Esophagus squamous epithelium (tissue), 5 donors: ENCODE measurements around the gene SYCE3. TPM values are rescaled to one million over a fixed set of nuclear protein-coding genes. Genes with fewer than 3 reads are reported as not detected.

Experiments used
- DNase-seq: peaks from one replicate; lab custom pipeline; 2025; lab: John Stamatoyannopoulos, UW
- H3K27ac ChIP-seq, 4 donors: fragments of 200-600 bp; sonication (generic); one replicate each; pipeline ENCODE4 v1.5.1; 2016 to 2019; ENCODE audit warnings: mild to moderate bottlenecking in 1 of 4
- H3K27me3 ChIP-seq, 4 donors: fragments of 200-600 bp; sonication (generic); 1 replicate in 3 of 4; 2 replicates in 1 of 4; pipeline versions ENCODE4 v1.5.1 to v1.6.0; 2017 to 2021; ENCODE audit warnings: antibody characterized with exemption in 1 of 4
- H3K36me3 ChIP-seq, 3 donors: fragments of 200-600 bp; sonication (generic); one replicate each; pipeline ENCODE4 v1.5.1; 2016 to 2019
- H3K4me1 ChIP-seq, 3 donors: fragments of 200-600 bp; sonication (generic); one replicate each; pipeline ENCODE4 v1.5.1; 2017 to 2019
- H3K4me3 ChIP-seq, 4 donors: fragments of 200-600 bp; sonication (generic); 1 replicate in 3 of 4; 2 replicates in 1 of 4; pipeline ENCODE4 v1.5.1; 2016 to 2019; ENCODE audit warnings: mild to moderate bottlenecking in 2 of 4, moderate library complexity in 1 of 4
- H3K9me3 ChIP-seq, 3 donors: fragments of 200-600 bp; sonication (generic); one replicate each; pipeline ENCODE4 v1.5.1; 2016 to 2019
- POLR2A ChIP-seq, 4 donors: fragments of 450-650 bp; IDR thresholded peaks; one replicate each; pipeline ENCODE4 v1.6.1; 2017; ENCODE audit warnings: antibody characterized with exemption in 4 of 4, mild to moderate bottlenecking in 4 of 4, moderate library complexity in 3 of 4
- WGBS, 2 donors: methylation state at CpG; one replicate each; pipeline ENCODE4 v1.1.5; 2018; 5-methylcytosine and 5-hydroxymethylcytosine counted together
- intact Hi-C: fragments of 100-400 bp; cut with DNase I; formaldehyde crosslinking; loops from one replicate; pipeline ENCODE4 v1.15.0; 2022
- total RNA-seq, 4 donors: library from RNA; depleted of rRNA; stranded (reverse); fragments of >200 nt; gene quantifications; one replicate each; pipeline ENCODE4 v1.1.0, GENCODE V29; 2016
- TF ChIP-seq, protein P1 (sequence below), 6 experiments: fragments of 450-650 bp in 4 of 6; fragments of 200-600 bp in 2 of 6; sonication (generic) in 2 of 6; IDR thresholded peaks; one replicate each; pipeline ENCODE4 v1.5.1; 2016 to 2019; ENCODE audit warnings: antibody characterized with exemption in 6 of 6, mild to moderate bottlenecking in 4 of 6, moderate library complexity in 4 of 6
- donor health status: DM: yes; HTN: yes; CAD: no.

The SYCE3 gene
- total RNA-seq, 4 donors from 2014 or later: 1.8 TPM; not detected in 3

DNA sequence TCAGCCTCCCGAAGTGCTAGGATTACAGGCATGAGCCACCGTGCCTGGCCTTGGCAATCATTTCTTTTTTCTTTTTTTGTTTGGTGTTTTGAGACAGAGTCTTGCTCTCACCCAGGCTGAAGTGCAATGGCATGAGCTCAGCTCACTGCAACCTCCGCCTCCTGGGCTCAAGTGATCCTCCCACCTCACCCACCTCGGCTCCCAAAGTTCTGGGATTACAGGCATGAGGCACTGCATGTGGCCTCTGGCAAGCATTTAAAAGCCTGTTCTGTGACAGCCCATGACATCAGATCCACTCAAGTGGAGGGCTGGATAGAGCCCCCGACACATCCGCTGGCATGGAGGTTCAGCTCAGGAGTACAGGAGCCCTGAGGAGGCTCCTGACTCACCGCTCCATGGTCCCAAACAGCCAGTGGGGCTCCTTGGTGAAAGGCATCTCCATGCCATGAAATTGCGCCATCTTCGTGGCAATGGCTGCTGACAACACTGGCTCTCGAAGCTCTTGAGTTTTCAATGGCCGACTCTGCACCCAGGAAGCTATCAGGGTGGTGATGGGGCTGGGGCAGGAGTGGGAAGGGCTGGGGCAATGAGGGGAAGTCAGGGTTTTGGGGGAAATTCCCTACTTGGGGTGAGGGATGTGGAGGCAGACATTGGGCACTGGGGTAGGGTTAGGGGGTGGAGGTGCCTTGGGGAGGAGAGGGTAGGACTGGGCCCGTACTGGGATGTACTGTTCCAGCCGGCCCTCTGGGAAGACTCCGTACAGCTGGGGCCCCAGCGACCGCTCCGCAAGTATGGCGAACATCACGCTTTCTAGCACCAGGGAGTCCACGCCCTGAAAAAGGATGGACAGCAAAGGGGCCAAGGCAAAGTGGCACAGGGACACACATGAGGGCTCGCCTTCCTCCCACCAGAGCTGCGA, 18.6 kb upstream of the SYCE3 start:
- DNase-seq: no peak
- peak overlapping the region; percentile 94 to 99 (median 95) for H3K27ac ChIP-seq
- WGBS, 2 donors: 81 to 87% methylated on average over 11 to 12 of the region's 22 CpGs
- TF ChIP-seq, protein P1, sequence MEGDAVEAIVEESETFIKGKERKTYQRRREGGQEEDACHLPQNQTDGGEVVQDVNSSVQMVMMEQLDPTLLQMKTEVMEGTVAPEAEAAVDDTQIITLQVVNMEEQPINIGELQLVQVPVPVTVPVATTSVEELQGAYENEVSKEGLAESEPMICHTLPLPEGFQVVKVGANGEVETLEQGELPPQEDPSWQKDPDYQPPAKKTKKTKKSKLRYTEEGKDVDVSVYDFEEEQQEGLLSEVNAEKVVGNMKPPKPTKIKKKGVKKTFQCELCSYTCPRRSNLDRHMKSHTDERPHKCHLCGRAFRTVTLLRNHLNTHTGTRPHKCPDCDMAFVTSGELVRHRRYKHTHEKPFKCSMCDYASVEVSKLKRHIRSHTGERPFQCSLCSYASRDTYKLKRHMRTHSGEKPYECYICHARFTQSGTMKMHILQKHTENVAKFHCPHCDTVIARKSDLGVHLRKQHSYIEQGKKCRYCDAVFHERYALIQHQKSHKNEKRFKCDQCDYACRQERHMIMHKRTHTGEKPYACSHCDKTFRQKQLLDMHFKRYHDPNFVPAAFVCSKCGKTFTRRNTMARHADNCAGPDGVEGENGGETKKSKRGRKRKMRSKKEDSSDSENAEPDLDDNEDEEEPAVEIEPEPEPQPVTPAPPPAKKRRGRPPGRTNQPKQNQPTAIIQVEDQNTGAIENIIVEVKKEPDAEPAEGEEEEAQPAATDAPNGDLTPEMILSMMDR (IDR thresholded peaks at IDR 0.05): no peak
- TF ChIP-seq POLR2A (IDR thresholded peaks at IDR 0.05): no peak
- H3K27me3 ChIP-seq: no peaks in the 10 kb centered on the region
- intact Hi-C loops: no loop called here
- H3K4me1 ChIP-seq: peaks cover 20 to 41% (median 27%) of the 10 kb centered on the region in 3 donors
- no peaks in the 10 kb centered on the region for H3K9me3 ChIP-seq
- peak overlapping the region; percentile 65 to 75 (median 70) for H3K4me3 ChIP-seq
- peaks cover 0 to 29% (median 6%) of the 10 kb centered on the region in 3 donors for H3K36me3 ChIP-seq

DNA sequence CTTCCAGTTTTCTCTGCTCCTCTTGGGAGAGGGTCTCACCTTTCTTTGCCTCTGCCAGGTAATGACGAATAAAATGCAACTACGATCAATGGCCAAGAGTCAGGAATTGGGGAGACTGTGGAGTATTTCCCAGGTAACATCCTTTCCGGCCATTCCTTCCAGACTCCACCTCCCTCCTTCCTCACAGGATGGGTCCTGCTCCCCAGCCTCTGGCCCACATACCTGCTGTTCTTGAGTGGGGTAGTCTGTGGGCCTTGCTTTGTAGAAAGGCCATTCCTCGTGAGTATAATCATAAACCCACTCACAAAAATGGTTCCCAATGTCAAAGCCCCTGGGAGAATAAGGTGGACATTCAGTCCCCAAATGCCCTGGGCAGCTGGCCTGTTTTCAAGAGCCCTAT, 17.0 kb upstream of the SYCE3 start:
- DNase-seq: no peak
- no peaks in the 10 kb centered on the region for H3K9me3 ChIP-seq
- TF ChIP-seq POLR2A (IDR thresholded peaks at IDR 0.05): no peak
- TF ChIP-seq, protein P1 (IDR thresholded peaks at IDR 0.05): no peak
- H3K4me1 ChIP-seq: peaks cover 20 to 41% (median 27%) of the 10 kb centered on the region in 3 donors
- H3K27me3 ChIP-seq: no peaks in the 10 kb centered on the region
- no peak overlapping the region for H3K4me3 ChIP-seq
- no peak overlapping the region for H3K27ac ChIP-seq
- WGBS, 2 donors: 90 to 98% methylated on average over 4 of the region's 4 CpGs
- intact Hi-C loops: no loop called here
- H3K36me3 ChIP-seq: peaks cover 0 to 40% (median 6%) of the 10 kb centered on the region in 3 donors

DNA sequence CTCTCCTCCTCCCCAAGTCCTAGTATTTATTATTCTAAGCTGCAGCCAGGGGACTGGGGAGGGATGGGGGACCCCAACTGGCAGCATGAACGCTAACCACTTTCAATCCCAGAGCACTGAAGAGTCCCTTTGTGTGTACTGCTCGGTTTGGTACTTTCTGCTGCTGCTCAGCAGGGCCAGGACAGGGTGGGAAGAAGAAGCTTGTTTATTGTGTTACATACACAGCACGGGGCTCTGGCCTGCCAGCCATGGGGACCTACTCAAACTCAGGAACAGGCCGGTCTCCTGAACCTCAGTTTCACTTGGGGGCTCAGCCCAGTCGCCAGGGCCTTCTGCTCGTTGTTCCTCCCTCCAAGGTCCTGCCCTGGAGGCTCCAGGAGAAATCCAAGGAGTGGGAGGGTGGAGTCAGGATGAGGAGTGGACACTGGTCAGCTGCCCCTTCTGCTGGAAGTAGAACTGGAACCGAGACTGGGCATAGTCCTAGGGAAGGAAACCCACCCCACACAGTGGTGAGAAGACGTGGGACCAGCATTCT, 16.1 kb upstream of the SYCE3 start:
- DNase-seq: no peak
- Histone ChIP-seq H3K4me1 (peaks cover 18 to 37% (median 25%) of the 10 kb centered on the region in 3 donors), H3K36me3 (peaks cover 0 to 50% (median 6%) of the 10 kb centered on the region in 3 donors), H3K9me3 (no peaks in the 10 kb centered on the region), H3K27me3 (no peaks in the 10 kb centered on the region), H3K4me3 (peak overlapping the region in 1 of 4 donors; percentile 53), H3K27ac (peak overlapping the region in 1 of 4 donors; percentile 40)
- 77 to 85% methylated on average over 2 to 3 of the region's 8 CpGs for WGBS, 2 donors
- no peak for TF ChIP-seq POLR2A (IDR thresholded peaks at IDR 0.05)
- TF ChIP-seq, protein P1 (IDR thresholded peaks at IDR 0.05): no peak
- intact Hi-C loops: no loop called here

DNA sequence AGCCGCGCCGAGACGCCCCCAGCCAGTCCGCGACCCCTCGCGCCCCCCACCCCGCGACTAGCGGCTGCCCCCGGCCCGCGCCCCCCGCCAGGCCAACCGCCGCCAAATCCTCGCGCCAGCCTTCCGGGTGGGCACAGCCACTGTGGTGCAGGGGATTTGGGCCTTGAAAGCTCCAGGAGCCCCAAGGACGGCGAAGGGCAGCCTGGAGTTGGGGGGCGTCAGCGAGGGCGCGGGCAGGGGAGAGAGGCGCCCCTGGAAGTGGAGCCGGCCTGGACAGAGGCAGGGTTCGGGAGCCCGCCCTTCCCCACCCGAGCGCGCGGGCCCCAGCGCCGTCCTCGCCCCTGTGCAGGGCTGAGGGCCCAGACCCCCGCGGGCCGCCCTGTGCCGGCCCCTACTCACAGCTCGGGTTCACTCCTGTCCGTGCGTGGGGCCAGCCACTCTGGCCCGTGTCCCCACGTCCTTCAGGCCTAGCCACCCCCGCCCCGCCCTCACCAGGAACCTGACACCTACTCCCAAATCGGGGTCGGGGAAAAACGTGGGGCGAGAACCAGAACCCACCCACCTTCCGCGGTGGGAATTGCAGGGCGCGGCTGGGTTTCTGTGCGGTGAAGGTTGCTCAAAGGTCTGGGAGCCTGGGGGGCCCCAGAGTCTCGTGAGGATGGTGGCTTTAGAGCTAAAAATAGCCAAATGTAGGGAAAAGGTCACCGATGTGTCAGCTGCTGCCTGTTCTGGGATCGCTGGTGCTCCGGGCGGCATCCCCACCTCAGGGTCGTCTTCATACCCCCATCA, 15.5 kb upstream of the SYCE3 start, which contains the start of gene CPT1B:
Gene CPT1B (minus strand): TSS at position 441 of the 789 bp plus-strand sequence. CDS start 512 bp downstream, outside the sequence.
- 53 to 56% methylated on average over 6 to 7 of the region's 63 CpGs for WGBS, 2 donors
- no peaks in the 10 kb centered on the region for H3K9me3 ChIP-seq
- H3K27me3 ChIP-seq: no peaks in the 10 kb centered on the region
- no peak for DNase-seq
- intact Hi-C loops: no loop called here
- H3K27ac ChIP-seq: peak within 1 kb of the TSS in 1 of 4 donors; percentile 40
- peaks cover 0 to 56% (median 6%) of the 10 kb centered on the region in 3 donors for H3K36me3 ChIP-seq
- TF ChIP-seq POLR2A (IDR thresholded peaks at IDR 0.05): no peak
- TF ChIP-seq, protein P1 (IDR thresholded peaks at IDR 0.05): no peak
- H3K4me1 ChIP-seq: peaks cover 13 to 31% (median 18%) of the 10 kb centered on the region in 3 donors
- H3K4me3 ChIP-seq: peak within 1 kb of the TSS in 2 of 4 donors; percentile 9 to 53
